Epithelial cell of proximal tubule (primary cell): ENCODE measurements around the gene PCMTD2. TPM values are rescaled to one million over a fixed set of nuclear protein-coding genes. Genes with fewer than 3 reads are reported as not detected.

Source experiments
- DNase-seq: peaks from one replicate; pipeline ENCODE4 v3.0.0-alpha.2; 2011; ENCODE audit warnings: low read depth
- H3K4me3 ChIP-seq: 2 replicates; pipeline ENCODE4 v1.5.1; 2011; ENCODE audit warnings: low read depth, mild to moderate bottlenecking, low read length
- CTCF ChIP-seq: conservative IDR thresholded peaks from 2 replicates; pipeline ENCODE4 v1.5.1; 2012; ENCODE audit warnings: low read depth, mild to moderate bottlenecking, low read length
- total RNA-seq: library from RNA; depleted of rRNA; stranded (reverse); fragments of >200 nt; gene quantifications from 2 replicates; pipeline ENCODE4 v1.2.3, GENCODE V29; 2015

Gene PCMTD2
- total RNA-seq, 1 donor from 2014 or later = 44.7 TPM

GRCh38 chr20:64212755-64213154 lies 42.8 kb upstream of the PCMTD2 start:
- TF ChIP-seq CTCF = no peak
- no peak for DNase-seq
- H3K4me3 ChIP-seq = no peak overlapping the region

DNA sequence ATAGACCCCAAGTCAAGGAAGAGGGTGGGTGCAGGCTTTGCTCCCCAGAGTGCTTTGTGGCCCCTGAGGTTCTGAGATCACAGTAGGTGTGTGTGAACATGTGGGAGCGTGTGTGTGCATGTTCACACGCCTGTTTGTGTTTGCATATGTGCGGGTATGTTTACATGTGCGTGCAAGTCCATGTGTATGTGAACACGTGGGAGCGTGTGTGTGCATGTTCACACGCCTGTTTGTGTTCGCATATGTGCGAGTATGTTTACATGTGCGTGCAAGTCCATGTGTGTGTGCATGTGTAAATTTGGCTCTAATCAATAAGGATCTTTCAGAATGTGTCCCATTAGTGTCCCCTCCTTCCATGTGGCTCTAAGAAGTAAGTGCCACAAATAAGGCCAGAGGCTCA lies 41.4 kb upstream of the PCMTD2 start:
- no peak overlapping the region for H3K4me3 ChIP-seq
- TF ChIP-seq CTCF = no peak
- no peak for DNase-seq

DNA sequence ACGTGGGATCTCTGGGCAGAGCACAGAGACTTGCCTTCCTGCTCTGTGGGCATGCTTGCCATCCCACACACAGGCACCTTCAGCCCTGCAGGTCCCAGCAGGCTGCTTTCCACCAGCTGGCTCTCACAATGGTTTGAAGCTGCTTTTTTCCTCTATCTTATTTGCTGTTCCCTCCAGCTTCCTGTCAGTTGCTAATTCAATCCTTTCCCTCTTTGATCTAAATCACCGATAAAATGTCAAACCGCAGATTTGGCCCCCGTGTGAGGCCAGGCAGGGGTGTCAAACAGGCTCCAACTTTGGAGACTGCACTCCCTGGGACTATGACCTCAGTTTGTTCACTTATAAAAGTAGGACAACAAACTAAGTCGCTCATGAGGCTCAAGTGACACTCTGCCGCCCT lies 40.6 kb upstream of the PCMTD2 start:
- no peak for DNase-seq
- no peak for TF ChIP-seq CTCF
- no peak overlapping the region for H3K4me3 ChIP-seq

DNA sequence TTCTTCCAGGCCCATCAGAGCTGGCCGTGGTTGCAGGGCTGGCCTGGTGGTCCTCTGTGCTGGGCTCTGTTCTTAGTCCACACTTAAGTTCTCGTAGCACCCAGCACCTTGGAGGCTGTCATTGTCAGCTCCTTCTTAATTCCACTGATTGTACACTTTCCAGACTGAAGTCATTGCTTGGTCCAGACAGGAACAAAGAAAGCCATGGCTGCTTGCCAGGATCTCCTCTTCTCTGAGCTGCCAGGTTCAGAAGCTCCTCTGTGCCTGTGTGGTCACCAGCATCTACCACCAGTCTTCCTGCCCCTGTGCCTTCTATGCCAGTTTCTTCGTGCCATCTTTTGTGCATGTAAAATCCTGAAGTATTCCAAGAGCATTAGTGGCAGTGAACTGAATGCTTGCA lies 39.5 kb upstream of the PCMTD2 start:
- no peak for TF ChIP-seq CTCF
- no peak for DNase-seq
- H3K4me3 ChIP-seq = no peak overlapping the region

GRCh38 chr20:64216910-64217309 lies 38.6 kb upstream of the PCMTD2 start:
- H3K4me3 ChIP-seq = no peak overlapping the region
- DNase-seq = no peak
- no peak for TF ChIP-seq CTCF

DNA sequence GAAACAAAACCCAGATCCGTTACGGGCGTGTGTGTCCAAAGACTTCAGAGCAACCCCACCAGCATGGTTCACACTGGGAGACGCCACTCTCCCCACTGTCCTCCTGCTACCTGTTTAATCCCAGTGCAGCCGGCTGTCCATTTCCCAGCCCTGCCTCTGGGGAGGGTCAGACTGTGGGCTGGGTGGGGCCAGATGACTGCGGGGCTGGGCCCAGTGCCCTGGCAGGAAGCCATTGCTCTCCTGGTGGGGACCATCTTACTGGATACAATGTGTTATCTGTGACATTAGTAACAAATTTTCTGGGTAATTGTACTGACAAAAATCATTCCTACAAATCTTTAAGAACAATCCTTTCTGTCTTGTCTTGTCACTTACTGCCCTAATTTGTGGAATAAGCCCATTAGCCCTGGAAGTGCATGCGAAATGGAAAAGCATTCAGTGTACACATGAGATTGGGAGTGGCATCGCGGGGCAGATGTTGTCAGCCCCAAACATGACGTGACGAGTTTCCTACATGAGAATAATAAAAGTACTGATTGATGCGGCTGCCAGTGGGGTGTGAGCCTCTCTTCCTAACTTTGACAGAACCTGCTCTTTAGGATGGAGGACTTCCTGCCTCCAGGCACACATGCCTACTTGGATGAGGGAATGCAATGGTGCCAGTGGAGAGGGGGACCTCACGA lies 37.9 kb upstream of the PCMTD2 start:
- DNase-seq = no peak
- H3K4me3 ChIP-seq = no peak overlapping the region
- TF ChIP-seq CTCF = no peak

DNA sequence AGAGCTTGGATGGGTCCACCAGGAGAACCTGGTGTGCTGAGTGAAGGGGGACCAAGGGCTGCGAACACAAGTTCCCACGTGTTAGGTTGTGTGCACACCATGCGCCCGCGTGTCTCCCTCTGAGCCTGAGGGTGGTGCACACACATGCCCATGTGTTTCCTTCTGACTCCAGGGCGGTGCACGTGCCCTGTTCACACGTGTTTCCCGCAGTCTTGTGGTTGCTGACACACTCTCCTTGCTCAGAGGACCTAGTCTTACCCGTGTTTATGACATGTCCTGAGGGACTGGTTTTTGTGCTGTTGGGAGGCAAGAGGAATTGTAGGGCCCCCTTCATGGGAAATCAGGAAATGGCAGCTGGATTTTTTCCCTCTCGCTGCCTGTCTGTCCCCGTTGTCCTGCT lies 36.3 kb upstream of the PCMTD2 start:
- TF ChIP-seq CTCF = no peak
- H3K4me3 ChIP-seq = no peak overlapping the region
- no peak for DNase-seq
